Right atrium auricular region (tissue), 2 donors: ENCODE results near the gene SPC25. TPM values are rescaled to one million over a fixed set of nuclear protein-coding genes. Genes with fewer than 3 reads are reported as not detected.

ENCODE experiments used
- DNase-seq: peaks from one replicate; pipeline ENCODE4 v3.0.0-alpha.2; 2019; ENCODE audit warnings: low spot score
- H3K27ac ChIP-seq, 2 donors: fragments of 200-600 bp; sonication (generic); 1 replicate in 1 of 2; 2 replicates in 1 of 2; pipeline ENCODE4 v1.5.1; 2016 to 2019
- H3K27me3 ChIP-seq, 2 donors: fragments of 200-600 bp; sonication (generic); one replicate each; pipeline versions ENCODE4 v1.5.1 to v1.6.0; 2017 to 2019
- H3K36me3 ChIP-seq: fragments of 200-600 bp; sonication (generic); one replicate; pipeline ENCODE4 v1.5.1; 2016
- H3K4me1 ChIP-seq, 2 donors: fragments of 200-600 bp; sonication (generic); one replicate each; pipeline versions ENCODE4 v1.5.1 to v1.6.0; 2017 to 2019
- H3K4me3 ChIP-seq, 2 donors: fragments of 200-600 bp; sonication (generic); 1 replicate in 1 of 2; 2 replicates in 1 of 2; pipeline ENCODE4 v1.5.1; 2017 to 2019; ENCODE audit warnings: mild to moderate bottlenecking in 1 of 2, moderate library complexity in 1 of 2
- H3K9me3 ChIP-seq, 2 donors: fragments of 200-600 bp; sonication (generic); one replicate each; pipeline ENCODE4 v1.5.1; 2019
- total RNA-seq, 2 donors: library from RNA; depleted of rRNA; stranded (reverse); fragments of >200 nt; gene quantifications; one replicate each; pipeline ENCODE4 v1.1.0, GENCODE V29; 2016
- TF ChIP-seq, protein P1 (sequence below), 2 donors: fragments of 200-600 bp; sonication (generic); IDR thresholded peaks; one replicate each; pipeline ENCODE4 v1.5.1; 2019; ENCODE audit warnings: antibody characterized with exemption in 2 of 2

SPC25 gene
- total RNA-seq, 2 donors from 2014 or later = 1.9 TPM; not detected in 1

DNA sequence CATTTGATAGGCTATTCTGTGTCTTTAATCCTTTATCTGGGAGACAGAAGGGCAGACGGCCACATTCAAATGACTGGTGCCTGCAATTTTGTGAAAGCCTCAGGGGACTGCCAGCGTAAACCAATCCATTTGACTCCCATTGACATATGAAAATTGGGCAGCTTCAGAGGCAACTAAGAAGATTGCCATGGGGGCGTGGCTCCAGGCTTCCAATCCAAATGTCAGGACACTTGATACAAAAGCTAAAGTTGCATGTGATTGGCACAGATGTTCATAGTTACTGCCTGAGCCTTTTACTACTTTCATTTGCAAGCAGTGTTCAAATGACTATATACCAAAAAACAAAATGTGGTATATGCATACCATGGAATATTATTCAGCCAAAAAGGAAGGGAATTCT is 42.0 kb downstream of the SPC25 start:
- no peaks in the 10 kb centered on the region for H3K9me3 ChIP-seq
- no peak for DNase-seq
- H3K36me3 ChIP-seq = no peaks in the 10 kb centered on the region
- no peak overlapping the region for H3K4me3 ChIP-seq
- TF ChIP-seq, protein P1, sequence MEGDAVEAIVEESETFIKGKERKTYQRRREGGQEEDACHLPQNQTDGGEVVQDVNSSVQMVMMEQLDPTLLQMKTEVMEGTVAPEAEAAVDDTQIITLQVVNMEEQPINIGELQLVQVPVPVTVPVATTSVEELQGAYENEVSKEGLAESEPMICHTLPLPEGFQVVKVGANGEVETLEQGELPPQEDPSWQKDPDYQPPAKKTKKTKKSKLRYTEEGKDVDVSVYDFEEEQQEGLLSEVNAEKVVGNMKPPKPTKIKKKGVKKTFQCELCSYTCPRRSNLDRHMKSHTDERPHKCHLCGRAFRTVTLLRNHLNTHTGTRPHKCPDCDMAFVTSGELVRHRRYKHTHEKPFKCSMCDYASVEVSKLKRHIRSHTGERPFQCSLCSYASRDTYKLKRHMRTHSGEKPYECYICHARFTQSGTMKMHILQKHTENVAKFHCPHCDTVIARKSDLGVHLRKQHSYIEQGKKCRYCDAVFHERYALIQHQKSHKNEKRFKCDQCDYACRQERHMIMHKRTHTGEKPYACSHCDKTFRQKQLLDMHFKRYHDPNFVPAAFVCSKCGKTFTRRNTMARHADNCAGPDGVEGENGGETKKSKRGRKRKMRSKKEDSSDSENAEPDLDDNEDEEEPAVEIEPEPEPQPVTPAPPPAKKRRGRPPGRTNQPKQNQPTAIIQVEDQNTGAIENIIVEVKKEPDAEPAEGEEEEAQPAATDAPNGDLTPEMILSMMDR (IDR thresholded peaks at IDR 0.05) = no peak
- H3K27ac ChIP-seq = no peak overlapping the region
- H3K4me1 ChIP-seq = no peaks in the 10 kb centered on the region
- no peaks in the 10 kb centered on the region for H3K27me3 ChIP-seq

DNA sequence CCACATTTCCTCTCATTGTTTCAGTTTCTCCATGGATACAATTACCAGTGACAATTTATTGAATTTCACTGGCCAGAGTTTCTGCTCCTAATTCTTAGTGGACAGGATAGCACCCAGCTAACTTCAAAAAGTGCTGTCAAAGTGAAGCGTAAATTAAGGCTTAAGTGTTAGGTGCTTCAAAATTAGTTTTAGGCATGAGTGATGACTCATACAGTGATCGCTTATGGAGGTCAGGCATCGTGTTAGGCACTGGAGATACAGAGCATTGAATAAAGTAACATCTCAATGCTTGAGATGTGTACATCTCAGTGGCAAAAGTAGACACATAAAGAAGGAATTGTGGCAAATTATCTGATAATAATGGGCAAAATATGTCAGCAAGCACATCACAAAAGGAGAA is 47.0 kb downstream of the SPC25 start:
- no peak for DNase-seq
- H3K36me3 ChIP-seq = no peaks in the 10 kb centered on the region
- H3K4me1 ChIP-seq = no peaks in the 10 kb centered on the region
- no peak overlapping the region for H3K4me3 ChIP-seq
- H3K27me3 ChIP-seq = no peaks in the 10 kb centered on the region
- no peaks in the 10 kb centered on the region for H3K9me3 ChIP-seq
- H3K27ac ChIP-seq = no peak overlapping the region
- TF ChIP-seq, protein P1 (IDR thresholded peaks at IDR 0.05) = no peak

DNA sequence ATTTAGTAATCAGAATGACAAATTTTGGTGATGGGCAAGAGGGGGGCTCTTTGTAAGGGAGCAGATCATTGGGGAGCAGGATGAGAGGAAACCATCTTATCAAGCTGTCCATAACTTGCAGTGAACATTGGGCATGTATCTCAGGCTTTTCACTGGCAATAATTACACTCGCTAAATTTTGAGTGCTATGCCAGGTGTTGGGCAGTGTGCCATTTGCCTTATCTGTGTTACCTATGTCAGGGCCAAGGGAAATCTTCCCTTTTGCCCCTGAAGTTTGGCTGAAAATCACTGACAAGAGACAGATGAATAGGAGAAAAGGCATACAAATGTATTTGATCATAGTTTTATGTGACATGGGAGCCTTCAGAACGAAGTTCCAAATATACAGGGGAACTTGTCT is 48.8 kb downstream of the SPC25 start:
- no peaks in the 10 kb centered on the region for H3K9me3 ChIP-seq
- TF ChIP-seq, protein P1 (IDR thresholded peaks at IDR 0.05) = no peak
- no peaks in the 10 kb centered on the region for H3K36me3 ChIP-seq
- H3K27me3 ChIP-seq = no peaks in the 10 kb centered on the region
- DNase-seq = no peak
- H3K4me1 ChIP-seq = no peaks in the 10 kb centered on the region
- no peak overlapping the region for H3K27ac ChIP-seq
- no peak overlapping the region for H3K4me3 ChIP-seq

DNA sequence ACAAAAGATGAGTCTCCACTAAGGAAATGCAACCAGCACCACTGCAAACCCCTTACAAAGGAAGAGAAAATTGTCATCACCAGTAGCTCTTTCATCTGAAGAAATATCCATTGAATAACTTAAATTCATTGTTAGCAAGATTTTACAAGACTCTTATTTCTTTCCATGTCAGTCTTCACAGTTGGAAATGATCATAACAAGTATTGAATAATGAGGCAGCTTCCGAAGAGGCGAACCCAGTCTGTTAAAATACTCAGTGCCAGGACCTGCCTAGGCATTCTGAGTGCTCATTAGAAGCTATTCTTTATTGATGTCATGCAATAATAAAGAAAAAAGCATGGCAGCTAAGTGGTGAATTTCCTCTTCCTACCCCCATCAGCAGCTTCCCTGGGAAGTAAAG is 54.3 kb downstream of the SPC25 start:
- H3K9me3 ChIP-seq = peaks cover 0 to 3% of the 10 kb centered on the region in 2 donors
- H3K27me3 ChIP-seq = no peaks in the 10 kb centered on the region
- TF ChIP-seq, protein P1 (IDR thresholded peaks at IDR 0.05) = no peak
- H3K27ac ChIP-seq = no peak overlapping the region
- no peak for DNase-seq
- no peak overlapping the region for H3K4me3 ChIP-seq
- no peaks in the 10 kb centered on the region for H3K4me1 ChIP-seq
- peaks cover 2% of the 10 kb centered on the region for H3K36me3 ChIP-seq

DNA sequence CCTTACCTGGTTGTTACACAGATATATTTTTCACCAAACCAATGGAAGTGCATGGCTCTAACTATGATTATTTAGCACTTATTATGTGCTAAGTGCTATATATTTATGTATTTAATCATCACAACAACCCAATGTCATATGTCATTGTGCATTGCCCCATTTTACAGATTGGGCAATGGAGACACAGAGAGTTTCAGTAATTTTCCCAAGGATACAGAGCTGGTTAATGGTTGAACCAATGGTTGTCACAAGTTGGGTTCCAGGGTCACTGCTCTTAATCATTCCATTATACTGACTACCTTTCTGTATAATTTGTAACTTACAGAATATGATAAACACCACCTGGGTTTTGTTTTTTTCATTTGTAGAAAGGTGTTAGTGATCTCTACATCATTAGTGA is 58.6 kb downstream of the SPC25 start:
- Histone ChIP-seq H3K36me3 (peaks cover 11% of the 10 kb centered on the region), H3K27me3 (no peaks in the 10 kb centered on the region), H3K27ac (no peak overlapping the region), H3K9me3 (peaks cover 0 to 7% of the 10 kb centered on the region in 2 donors), H3K4me3 (no peak overlapping the region), H3K4me1 (no peaks in the 10 kb centered on the region)
- no peak for DNase-seq
- TF ChIP-seq, protein P1 (IDR thresholded peaks at IDR 0.05) = no peak

DNA sequence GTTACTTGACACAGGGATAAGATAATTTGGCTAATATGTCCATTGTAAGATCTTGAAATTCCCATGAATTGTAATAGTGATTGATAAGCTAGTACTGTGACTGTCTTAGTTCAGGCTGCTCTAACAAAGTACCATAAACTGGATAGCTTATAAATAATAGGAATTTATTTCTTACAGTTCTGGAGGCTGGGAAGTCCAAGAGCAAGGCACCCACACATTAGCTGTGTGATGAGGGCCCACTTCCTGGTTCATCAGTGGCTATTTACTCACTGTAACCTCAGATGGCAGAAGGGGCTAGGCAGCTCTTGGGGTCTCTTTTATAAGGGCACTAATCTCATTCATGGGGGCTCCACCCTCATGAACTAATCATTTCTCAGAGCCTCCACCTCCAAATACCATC is 59.3 kb downstream of the SPC25 start:
- peaks cover 11% of the 10 kb centered on the region for H3K36me3 ChIP-seq
- H3K4me3 ChIP-seq = no peak overlapping the region
- H3K9me3 ChIP-seq = peaks cover 0 to 7% of the 10 kb centered on the region in 2 donors
- DNase-seq = no peak
- no peaks in the 10 kb centered on the region for H3K27me3 ChIP-seq
- no peak overlapping the region for H3K27ac ChIP-seq
- H3K4me1 ChIP-seq = no peaks in the 10 kb centered on the region
- TF ChIP-seq, protein P1 (IDR thresholded peaks at IDR 0.05) = no peak
